HuH-7 (cell line): ENCODE data around the gene ZNF354C.
"Not testable (repeated sequence)": the region's sequence is repeated elsewhere in the genome, so short reads cannot be mapped to it uniquely, and the experiment has no call there.

Source experiments
- DNase-seq: peaks from one replicate; pipeline ENCODE4 v3.0.0; 2011; ENCODE audit warnings: low spot score

Gene ZNF354C

GRCh38 chr5:179060116-179061008 is at the start of gene ZNF354C:
Gene ZNF354C (plus strand): TSS chr5:179060373. CDS start chr5:179062069, 1,696 bp downstream.
- DNase-seq, result no peak

DNA sequence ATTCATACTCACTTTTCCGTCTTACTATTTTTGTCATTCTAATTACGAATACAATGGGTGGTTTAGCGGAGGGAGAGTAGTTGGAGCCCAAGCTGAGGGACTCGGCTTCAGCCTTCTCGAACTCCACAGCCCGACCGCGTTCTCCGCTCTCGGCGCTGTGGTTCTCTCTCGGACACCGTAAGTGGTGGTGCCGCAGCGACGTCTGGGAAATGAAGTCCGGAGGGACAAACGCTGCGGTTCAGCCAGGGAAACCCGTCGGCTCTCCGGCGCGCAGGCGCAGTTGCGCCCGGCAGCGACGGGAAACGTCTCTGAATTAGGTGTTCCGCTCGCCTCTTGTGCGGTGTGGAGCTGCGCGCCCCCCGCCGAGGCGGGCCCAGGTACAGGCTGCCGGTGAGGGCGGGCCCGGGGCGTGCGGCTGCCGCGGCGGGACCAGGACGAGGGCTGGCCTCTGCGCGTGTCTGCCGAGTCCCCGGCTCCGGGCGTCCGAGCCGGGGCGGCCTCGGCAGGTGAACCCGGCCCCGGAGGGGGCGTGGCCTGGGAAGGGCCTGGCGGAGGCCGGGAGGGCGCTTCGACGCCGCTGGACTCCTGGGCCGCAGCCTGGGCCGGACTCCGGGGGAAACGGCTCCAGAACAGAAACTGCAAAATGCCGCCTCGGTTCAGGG is 36.5 kb upstream of the ZNF354C start, which contains the start of gene ZNF879:
TSS of gene ZNF879 (plus strand) at position 277 of the 662 bp plus-strand sequence. CDS start 1,201 bp downstream, outside the sequence.
- peak; percentile 24 for DNase-seq

DNA sequence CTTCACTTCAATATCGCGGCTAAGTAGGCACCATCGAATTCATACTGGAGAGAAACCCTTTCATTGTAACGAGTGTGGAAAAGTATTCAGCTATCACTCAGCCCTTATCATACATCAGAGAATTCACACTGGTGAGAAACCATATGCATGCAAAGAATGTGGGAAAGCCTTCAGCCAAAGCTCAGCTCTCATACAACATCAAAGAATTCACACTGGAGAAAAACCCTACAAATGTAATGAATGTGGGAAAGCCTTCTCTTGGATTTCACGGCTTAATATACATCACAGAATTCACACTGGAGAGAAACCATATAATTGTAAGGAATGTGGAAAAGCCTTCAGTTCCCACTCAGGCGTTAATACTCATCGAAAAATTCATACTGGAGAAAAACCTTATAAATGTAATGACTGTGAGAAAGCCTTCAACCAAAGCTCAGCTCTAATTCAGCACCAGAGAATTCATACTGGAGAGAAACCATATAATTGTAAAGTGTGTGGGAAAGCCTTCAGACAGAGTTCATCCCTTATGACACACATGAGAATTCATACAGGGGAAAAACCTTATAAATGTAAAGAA is 27.1 kb upstream of the ZNF354C start:
- DNase-seq, result no peak

- no peak for DNase-seq
These were observed 15.4 kb upstream of the ZNF354C start for GRCh38 chr5:179044765-179045164.

DNA sequence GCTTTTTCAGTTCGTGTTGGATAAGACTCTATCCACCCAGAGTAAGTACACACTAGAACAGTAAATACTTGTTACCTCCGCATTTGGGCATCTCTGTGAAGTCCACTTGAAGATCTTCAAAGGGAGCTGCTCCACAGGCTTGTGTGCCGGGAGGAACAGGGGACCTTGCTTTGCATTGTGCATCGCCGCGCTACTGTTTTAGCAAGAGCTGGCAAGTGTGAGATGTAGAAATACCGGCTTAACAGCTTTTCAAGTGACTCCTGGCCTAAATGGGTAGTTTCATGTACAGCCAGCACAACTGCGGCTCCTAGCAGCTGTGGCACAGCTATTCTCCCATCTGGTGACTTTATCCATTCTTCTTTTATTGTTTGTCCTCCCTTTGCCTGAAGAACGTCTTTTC is 8.4 kb upstream of the ZNF354C start:
- DNase-seq, result no peak

- DNase-seq, result no peak
These were observed 6.0 kb upstream of the ZNF354C start for GRCh38 chr5:179054036-179054785.

GRCh38 chr5:179054876-179055275 is 5.3 kb upstream of the ZNF354C start:
- DNase-seq, result no peak

- DNase-seq, result no peak
These were observed 4.7 kb upstream of the ZNF354C start for GRCh38 chr5:179055436-179055835.

DNA sequence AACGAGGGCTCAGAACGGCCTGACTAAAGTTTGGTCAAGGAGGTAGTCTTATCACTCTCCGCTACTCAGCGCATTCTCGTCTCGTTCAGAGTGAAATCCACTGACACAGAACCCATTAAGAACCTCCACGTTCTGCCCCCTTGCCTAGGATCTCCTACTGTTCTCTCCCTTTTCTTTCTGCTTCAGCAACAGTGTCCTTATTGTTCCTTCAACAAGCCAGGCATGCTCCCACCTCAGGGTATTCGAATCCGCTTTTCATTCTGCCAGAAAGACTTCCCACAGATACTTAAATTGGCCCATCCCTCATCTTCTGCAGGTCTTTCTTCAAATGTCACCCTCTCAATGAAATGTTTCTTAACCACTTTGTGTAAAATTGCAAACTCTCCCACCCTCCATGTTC is 4.3 kb upstream of the ZNF354C start:
- DNase-seq, result no peak

DNA sequence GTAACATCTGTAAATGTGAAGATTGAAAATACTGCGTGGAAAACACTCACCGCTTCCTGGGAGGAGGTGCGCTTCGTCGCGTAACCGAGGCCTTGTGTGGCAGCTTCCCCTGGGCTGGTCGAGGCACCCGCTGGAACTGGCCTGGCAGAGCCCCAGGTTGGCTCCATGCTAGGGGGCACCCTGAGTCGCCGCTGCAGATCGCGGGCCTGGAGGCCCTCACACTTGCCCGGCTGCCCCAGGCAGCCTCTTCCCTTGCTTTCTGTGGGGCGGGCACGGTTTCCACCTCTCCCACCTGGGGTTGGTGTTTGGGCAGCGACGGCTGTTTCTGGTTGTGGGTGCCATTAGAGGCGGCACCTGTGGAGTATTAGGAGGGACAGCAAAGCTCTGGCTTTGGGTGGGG is 852 bp downstream of the ZNF354C start:
- no peak for DNase-seq

DNA sequence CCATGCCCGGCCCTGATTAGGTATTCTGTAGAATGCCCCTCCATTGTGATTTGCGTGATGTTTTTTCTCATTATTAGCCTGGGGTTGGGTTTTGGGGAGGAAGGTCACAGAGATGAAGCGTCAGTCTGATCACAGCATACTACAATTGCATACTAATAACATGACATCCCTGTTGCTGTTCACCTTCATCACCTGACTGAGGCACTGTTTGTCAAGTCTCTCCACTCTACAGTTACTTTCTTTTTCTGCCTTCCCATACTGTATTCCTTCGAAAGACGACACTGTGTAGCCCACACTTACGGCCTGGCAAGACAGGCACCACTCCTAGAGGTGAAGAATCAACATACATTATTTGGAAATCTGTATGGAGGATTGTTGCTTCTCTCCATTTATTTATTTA is 5.5 kb downstream of the ZNF354C start:
- no peak for DNase-seq

- DNase-seq, result no peak
These were observed 19.2 kb downstream of the ZNF354C start for GRCh38 chr5:179079165-179079987.

DNA sequence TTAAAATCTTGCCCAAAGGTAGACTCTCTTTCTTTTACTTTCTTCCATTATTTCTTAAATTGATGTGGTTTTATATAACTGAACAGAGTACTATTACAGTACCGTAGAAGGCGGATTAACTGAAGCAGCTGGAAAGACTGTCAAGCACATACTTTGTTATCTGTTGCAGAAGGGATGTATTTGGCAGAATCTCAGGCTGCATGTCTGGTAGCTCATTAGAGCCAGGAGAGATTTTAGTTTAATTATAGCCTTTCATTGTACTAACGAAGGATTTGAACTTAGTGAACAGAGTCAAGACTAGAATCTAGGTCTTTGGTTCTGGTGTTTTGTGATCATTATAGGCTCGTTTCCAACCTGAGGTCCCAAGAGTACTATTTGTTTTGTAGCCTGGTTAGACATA is 20.6 kb downstream of the ZNF354C start:
- DNase-seq, result no peak

DNA sequence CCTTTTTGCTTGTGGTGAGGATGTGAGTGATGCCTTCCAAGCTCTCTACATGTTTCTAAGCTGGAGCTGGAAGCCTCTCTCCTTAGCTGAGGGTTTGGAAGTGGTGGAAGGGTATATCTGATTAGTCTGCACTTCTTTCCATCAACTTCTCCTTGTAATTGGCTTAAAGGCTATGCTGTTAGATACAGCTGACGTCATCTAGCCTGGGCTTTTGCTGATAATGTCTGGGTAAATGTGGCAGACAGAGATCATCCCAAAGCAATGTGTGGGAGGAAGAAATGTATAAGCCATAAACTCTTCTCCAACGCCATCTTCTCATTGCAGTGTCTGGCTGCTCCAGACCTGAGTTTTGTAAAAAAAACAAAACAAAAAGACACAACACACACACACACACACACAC is 29.3 kb downstream of the ZNF354C start:
- DNase-seq, result no peak

GRCh38 chr5:179101282-179101681 is 41.1 kb downstream of the ZNF354C start:
- DNase-seq, result not testable (repeated sequence)

GRCh38 chr5:179110528-179110927 is 50.4 kb downstream of the ZNF354C start:
- DNase-seq, result no peak

- DNase-seq, result no peak
These were observed 51.4 kb downstream of the ZNF354C start for GRCh38 chr5:179111267-179112207.

DNA sequence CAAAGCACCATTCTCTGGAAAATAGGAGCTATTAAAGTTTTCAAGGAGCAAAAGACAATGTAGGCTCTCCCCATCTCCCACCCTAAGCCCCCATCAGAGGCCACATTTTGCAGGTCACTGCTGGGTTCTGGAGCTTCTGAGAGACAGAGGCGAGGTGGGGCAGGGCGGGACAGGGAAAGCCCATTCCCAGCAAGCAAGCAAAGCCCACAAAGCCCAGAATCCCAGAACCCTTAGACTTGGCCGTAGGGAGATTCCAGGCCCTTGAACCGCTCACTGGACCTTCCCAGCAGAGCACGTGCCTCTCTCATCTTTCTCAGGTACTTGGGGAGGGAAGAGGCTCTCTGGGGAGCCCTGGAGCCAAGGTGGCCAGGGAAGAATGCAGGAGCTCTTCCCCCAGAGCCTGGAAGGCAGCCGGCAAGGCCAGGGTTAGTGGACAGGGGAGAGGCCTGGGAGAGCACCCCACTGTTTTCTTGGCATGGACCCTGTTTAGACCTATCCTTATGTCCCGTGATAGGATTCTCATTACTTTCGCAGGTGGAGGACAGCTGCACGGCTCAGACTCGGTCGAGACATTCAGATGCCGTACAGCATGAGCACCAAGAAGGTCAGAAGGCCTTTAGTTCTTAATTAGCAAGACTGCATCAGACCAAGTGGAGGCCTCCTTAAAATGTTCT is 52.4 kb downstream of the ZNF354C start:
- no peak for DNase-seq

DNA sequence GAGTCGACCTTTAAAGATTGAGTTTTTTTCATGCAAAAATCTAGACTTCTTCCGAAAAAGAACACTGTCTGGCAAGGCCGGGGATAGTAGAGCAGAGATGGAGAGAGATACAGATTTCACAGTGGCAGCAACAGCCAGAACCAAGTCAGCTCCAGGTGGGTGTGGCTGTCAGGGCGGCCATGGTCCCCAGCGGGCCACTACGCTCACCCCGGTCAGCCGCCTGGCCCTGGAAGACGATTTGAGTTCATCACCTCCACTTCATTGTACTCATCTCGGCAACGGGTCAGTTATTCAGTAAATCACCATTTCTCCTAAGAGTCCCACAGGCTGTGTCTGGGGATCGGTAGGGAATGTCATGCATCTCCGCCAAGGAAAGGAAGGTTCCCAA is 53.0 kb downstream of the ZNF354C start:
- no peak for DNase-seq
